GM18519 (cell line): ENCODE measurements around the gene BMP8A.
"Not testable (repeated sequence)": the region's sequence is repeated elsewhere in the genome, so short reads cannot be mapped to it uniquely, and the experiment has no call there.

ENCODE experiments used
- ATAC-seq: cut with Tn5 transposase; IDR thresholded peaks from one replicate; pipeline ENCODE4 v1.9.1; 2021; ENCODE audit warnings: mild to moderate bottlenecking, moderate library complexity; ENCODE audit not compliant: unreplicated experiment, low FRiP score

Gene BMP8A

GRCh38 chr1:39478126-39478915 lies 13.1 kb upstream of the BMP8A start:
- ATAC-seq, result no peak

DNA sequence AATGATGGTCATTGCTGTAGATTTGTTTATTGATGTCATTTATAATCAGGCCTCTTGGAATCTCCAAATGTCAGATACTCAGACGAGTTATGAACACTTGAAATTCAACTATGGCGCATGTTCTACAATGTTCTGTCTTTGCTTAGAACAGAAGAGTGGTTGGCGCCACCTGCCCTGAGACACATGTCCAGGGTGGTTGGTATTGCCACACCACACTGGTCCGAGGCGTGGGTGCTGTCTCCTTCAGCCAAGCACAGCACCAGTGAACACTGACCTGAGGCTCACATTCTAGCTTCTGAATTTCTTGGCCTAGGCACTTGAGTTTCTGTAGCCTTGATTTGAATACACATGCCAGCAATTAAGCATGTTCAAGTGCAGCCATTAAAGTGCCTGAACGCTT lies 10.1 kb upstream of the BMP8A start:
- no peak for ATAC-seq

DNA sequence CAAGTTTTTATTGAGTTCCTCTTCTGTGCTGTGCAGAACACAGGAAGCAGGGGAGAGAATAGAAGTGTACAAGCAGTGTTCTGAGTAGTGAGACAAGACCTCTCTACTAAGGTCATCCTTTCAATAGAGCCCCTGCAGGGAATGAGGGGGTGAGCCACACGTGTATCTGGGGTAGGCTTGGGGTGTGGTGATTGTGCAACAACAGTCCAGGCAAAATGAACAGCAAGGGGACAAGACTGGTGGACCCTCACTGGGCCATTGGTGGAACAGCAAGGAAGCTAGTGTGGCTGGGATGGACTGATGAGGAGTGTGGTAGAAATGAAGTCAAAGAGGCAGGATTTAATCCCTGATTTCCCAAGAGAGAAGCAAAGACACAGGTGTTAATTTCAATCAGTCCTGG lies 8.2 kb upstream of the BMP8A start:
- ATAC-seq, result no peak

DNA sequence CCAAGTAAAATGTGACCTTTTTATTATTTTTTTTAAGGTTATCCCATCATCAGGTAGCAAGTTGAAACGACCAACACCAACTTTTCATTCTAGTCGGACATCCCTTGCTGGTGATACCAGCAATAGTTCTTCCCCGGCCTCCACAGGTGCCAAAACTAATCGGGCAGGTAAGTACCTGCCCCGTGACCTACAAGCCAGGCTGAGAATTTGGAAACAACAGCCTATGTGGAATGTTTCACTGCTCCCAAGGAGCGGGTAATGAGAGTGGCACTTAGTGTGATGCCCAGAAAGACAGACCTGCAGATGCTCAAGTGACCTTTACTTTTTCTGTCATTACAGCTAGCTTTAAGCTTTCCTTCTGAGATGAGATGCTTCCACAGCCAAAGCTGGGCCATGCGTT lies 6.9 kb upstream of the BMP8A start:
- no peak for ATAC-seq

- ATAC-seq, result no peak
Measured at GRCh38 chr1:39485046-39485803, 6.2 kb upstream of the BMP8A start.

DNA sequence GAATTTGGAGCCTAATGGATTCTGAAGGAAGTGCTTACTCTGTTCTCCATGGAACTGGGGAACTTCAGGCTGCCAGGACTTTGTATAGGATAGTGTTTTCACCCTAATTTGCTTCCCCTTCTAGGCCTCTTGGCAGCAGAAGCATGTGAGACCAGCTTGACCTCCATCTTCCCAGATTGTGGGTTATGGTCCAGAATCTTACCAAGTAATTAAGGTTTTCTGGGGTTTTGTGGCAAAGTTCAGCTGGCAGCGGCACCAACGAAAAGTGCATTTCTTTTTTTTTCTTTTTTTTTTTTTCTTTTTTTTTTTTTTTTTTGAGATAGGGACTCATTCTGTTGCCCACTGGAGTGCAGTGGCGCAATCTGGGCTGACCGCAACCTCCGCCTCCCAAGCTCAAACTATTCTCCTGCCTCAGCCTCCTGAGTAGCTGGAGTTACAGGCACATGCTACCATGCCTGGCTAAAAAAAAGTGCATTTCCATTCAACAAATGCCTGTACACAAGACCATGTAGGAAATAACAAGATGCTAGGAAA lies 3.4 kb upstream of the BMP8A start:
- no peak for ATAC-seq

- no peak for ATAC-seq
Measured at GRCh38 chr1:39488793-39489566, 2.5 kb upstream of the BMP8A start.

- ATAC-seq, result no peak
Measured at GRCh38 chr1:39489567-39490239, 1.7 kb upstream of the BMP8A start.

DNA sequence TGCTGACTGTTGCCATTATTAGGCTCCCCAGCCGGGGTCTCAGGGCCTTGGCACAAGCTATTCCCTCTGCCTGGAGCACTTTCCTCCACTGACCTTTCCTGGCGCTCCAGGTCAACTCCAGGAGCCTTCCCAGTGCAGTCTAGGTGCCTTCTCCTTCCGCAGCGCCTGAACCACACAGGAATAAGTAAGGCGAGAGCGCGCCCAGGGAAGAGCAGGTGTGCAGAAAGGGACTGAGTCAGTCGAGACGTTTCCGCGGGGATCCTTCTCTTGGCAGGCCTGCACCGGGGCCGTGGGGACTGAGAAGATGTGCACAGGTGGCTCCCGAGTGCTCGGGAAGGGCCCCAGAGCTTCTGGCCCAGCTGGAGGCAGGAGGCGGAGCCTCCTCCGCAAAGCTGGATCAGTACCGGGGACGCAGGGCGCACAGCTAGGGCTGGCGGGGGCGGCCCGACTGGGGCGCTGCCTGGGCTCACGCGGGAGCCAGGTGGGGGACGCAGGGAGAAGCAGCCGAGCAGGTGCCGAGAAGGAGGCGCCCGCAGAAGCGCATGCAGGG lies 765 bp upstream of the BMP8A start:
- peak; percentile 7 for ATAC-seq

- not testable (repeated sequence) for ATAC-seq
Measured at GRCh38 chr1:39492118-39493042, 944 bp downstream of the BMP8A start.

GRCh38 chr1:39493043-39493810 lies 1.8 kb downstream of the BMP8A start:
- ATAC-seq, result not testable (repeated sequence)

DNA sequence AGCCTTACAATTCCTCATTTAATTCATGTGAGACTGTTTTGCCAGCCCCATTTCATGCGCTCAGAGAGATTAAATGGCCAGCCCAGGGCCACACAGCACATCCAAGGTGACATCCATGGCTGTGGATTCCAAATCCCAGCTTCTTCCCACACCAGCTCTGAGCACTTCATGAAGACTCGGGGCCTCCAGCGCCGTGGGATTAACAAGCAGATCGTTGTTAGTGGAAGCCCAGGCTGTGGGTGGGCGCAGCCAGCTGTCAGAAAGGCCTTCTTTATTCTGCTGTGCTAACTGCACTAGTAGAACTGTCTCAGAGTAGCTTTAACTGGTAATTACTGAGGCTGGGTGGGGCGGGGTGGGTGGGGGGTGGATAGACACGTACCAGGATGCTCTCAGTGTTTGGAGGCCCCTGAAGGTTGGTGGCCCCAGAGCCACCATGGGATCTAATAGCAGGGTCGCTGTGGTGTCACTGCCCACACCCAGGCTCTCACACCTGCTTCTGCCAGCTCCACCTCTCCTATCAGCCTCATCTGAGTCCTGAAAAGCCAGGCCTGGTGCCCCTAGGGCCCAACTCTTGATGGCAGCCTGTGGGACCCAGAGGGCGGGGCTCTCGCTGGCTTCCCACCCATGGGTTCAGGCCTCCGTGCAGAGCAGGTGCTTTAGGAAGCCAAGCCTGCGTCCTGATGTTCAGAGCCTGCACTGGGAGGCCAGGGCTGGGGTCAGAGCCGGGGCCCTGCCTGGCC lies 3.4 kb downstream of the BMP8A start:
- no peak for ATAC-seq

DNA sequence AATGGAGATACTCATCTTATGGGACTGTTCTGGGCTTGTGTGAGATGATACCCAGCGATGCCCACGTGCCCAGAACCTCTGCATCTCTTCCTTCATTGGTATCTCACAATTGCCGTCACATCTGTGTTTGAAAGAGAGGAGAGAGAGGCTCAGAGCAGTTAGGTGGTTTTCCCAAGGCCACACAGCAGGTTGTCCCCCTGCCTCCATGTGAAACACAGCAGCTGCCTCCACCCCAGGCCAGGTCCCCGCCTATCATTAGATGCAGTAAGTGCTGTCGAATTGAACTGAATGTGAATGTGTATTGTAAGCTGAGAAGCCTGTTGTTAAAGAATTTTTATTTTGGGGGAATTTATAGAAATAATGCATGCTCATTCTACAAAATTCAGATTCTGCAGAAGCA lies 5.1 kb downstream of the BMP8A start:
- ATAC-seq, result not testable (repeated sequence)

DNA sequence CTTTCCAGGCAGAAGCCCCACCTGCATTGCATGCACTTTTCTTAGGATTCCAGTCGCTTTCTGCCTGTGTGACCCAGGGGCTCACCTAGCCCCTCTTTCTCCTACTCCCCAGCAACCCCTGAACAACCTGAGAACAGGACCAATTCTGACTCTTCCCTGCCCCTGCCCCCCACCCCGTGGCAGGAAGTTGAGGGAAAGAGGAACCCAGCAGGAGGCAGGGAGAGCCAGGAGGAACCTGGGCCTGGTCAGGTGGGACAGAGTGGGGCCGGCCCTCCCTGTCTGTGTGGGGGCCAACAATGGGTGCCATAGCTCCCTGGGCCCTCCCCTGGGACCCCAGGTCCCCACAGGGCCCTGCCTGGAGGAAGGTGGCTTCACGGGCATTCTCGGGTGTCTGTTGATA lies 6.1 kb downstream of the BMP8A start:
- no peak for ATAC-seq

DNA sequence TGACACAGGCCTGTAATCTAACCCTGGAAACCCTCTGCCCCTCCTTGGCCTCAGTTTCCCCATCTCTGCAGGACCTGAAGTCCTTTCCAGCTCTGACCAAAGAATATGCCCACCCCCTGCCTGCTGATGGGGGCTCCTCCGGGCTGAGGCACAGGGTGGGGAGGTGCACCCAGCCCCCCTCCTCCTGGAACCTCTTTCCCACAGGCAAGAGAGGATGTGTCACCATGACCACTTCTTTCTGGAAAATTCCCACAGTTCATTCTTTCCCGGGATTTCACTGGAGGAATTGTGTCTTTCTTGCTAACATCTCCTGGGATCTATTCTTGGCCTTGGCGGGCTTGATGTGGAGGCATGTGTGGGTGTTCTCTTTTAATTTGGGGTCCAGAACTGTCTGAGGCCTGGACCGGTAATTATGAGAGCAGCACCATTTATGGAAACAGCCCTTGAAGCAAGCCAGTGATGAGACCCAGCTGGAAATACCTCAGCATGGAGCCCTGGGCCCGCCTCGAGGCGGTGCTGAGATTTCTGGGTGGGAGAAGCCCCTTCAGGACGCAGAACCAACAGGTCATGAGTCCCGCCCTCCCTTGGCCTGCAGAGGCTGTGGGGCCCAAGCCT lies 6.8 kb downstream of the BMP8A start:
- ATAC-seq, result not testable (repeated sequence)

DNA sequence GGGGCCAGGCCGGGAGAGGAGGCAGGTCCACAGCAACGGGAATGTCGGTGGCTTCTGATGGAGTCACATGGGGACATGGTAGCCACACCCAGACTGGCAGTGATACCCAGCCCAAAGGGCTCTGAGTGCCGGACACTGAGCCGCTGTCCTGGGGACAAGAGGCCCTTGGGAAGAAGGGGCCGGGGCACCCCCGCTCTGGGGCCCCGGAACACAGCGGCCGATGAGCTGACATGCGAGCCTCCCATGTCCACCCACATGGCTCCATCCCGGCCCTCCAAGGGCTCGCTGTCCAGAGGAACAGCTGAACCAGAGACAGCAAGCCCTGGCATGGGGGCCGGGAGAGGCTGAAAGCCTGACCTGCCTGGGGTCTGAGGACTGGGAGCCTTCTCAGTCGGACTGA lies 7.4 kb downstream of the BMP8A start:
- ATAC-seq, result not testable (repeated sequence)

GRCh38 chr1:39499668-39500067 lies 8.2 kb downstream of the BMP8A start:
- no peak for ATAC-seq
